Panc1 (cell line): ENCODE data around the gene ITM2C. TPM values are rescaled to one million over a fixed set of nuclear protein-coding genes. Genes with fewer than 3 reads are reported as not detected.
A peak's percentile ranks its signal among the peaks of the same experiment; 100 is the strongest.

Experiments used
- ATAC-seq: fragments of 200-7000 bp; cut with Tn5 transposase; 2 replicates; pipeline ENCODE4 v1.9.1; 2020; ENCODE audit warnings: mild to moderate bottlenecking, moderate library complexity
- BruUV-seq: library from RNA; stranded (reverse); fragments of 400-500 nt; replicated peaks from 2 replicates; lab custom pipeline; 2021; lab: Mats Ljungman, UMichigan
- CTCF ChIA-PET: fragments of 300-600 bp; sonication (Branson Sonifier 250); formaldehyde crosslinking; loops from one replicate; lab custom pipeline; 2022; ENCODE audit warnings: antibody characterized with exemption; lab: Charles Lee
- POLR2A ChIA-PET: fragments of 300-600 bp; sonication (Branson Sonifier 250); formaldehyde crosslinking; loops from one replicate; lab custom pipeline; 2022; ENCODE audit warnings: antibody characterized with exemption; lab: Charles Lee
- DNase-seq: peaks from one replicate; pipeline ENCODE4 v3.0.0-alpha.2; 2010; ENCODE audit warnings: low read depth, low spot score
- H3K27ac ChIP-seq: 2 replicates; pipeline ENCODE4 v1.5.1; 2011; ENCODE audit warnings: mild to moderate bottlenecking, low read length, inconsistent platforms
- H3K27me3 ChIP-seq: fragments of 200-500 bp; sonication (Bioruptor generic); 2 replicates; pipeline ENCODE4 v1.6.0; 2014; ENCODE audit warnings: low read length, inconsistent platforms; ENCODE audit not compliant: control insufficient read depth, insufficient read depth
- H3K36me3 ChIP-seq: fragments of 200-500 bp; sonication (Bioruptor generic); 2 replicates; pipeline ENCODE4 v1.5.1; 2014; ENCODE audit warnings: inconsistent platforms, mild to moderate bottlenecking, low read length, moderate library complexity; ENCODE audit not compliant: control insufficient read depth, insufficient read depth
- H3K4me1 ChIP-seq: 2 replicates; pipeline ENCODE4 v1.5.1; 2011; ENCODE audit warnings: inconsistent platforms, mild to moderate bottlenecking, low read length, moderate library complexity; ENCODE audit not compliant: control insufficient read depth, insufficient read depth
- H3K4me3 ChIP-seq, 2 experiments: 2 replicates each; pipeline ENCODE4 v1.5.1; 2011 to 2012; ENCODE audit warnings: low read depth in 2 of 2, low read length in 2 of 2, mild to moderate bottlenecking in 2 of 2, inconsistent platforms in 1 of 2, moderate library complexity in 1 of 2
- H3K9me3 ChIP-seq: fragments of 200-500 bp; sonication (Bioruptor generic); 2 replicates; pipeline ENCODE4 v1.5.1; 2014; ENCODE audit warnings: low read depth, mild to moderate bottlenecking, inconsistent platforms, low read length, moderate library complexity; ENCODE audit not compliant: control insufficient read depth, insufficient read depth
- CTCF ChIP-seq: fragments of 450-650 bp; IDR thresholded peaks from 2 replicates; pipeline ENCODE4 v1.5.1; 2017; ENCODE audit warnings: mild to moderate bottlenecking
- POLR2AphosphoS5 ChIP-seq: IDR thresholded peaks from 2 replicates; pipeline ENCODE4 v1.6.1; 2012; ENCODE audit warnings: mild to moderate bottlenecking, low read depth, low read length, moderate library complexity
- REST ChIP-seq, 2 experiments: IDR thresholded peaks; 2 replicates each; pipeline ENCODE4 v1.6.1; 2011 to 2012; ENCODE audit warnings: low read depth in 2 of 2, control low read depth in 1 of 2, low read length in 1 of 2, mild to moderate bottlenecking in 1 of 2, moderate library complexity in 1 of 2; ENCODE audit not compliant: insufficient read depth in 1 of 2
- SIN3A ChIP-seq: IDR thresholded peaks from 2 replicates; pipeline ENCODE4 v1.6.1; 2012; ENCODE audit warnings: low read depth, mild to moderate bottlenecking, low read length, moderate library complexity, borderline replicate concordance; ENCODE audit not compliant: insufficient read depth
- TCF7L2 ChIP-seq: IDR thresholded peaks from 2 replicates; pipeline ENCODE4 v1.6.1; 2011; ENCODE audit warnings: mild to moderate bottlenecking, low read depth, low read length, inconsistent platforms
- in situ Hi-C: cut with HindIII; loops from 2 replicates; pipeline ENCODE4 v1.10.0; 2016; ENCODE audit warnings: low sequenced_read_pairs, low pct_unique_long_range_greater_than_20kb
- intact Hi-C: fragments of 100-400 bp; cut with micrococcal nuclease; formaldehyde crosslinking; loops from one replicate; pipeline ENCODE4 v1.10.0; 2022; ENCODE audit not compliant: unreplicated experiment
- total RNA-seq: library from RNA; stranded (reverse); gene quantifications from one replicate; pipeline ENCODE4 v1.2.1, GENCODE V29; 2021; ENCODE audit not compliant: unreplicated experiment

The ITM2C gene
- total RNA-seq, 1 experiment from 2014 or later, result 114 TPM

DNA sequence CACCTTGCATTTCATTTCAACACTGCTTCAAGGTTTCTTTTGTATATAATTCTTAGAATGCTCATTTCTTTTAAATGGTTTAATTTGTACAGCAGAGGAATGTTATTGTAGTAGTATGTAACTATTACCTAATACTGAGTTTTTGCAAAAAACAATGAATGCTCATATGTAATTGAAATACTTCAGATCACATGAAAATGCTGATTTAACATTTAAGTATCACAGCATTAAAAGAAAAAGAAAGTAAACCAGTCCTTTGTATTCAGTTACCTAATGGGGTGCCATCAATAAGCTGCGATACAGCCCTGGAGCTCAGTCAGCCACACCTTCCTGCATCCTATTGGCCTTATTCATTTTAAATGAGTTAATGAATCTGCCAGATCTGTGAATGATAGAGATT lies 45.3 kb upstream of the ITM2C start:
- in situ Hi-C loops, result no loop called here
- Histone ChIP-seq H3K4me1 (no peaks in the 10 kb centered on the region), H3K27ac (no peak overlapping the region), H3K27me3 (no peaks in the 10 kb centered on the region), H3K9me3 (no peaks in the 10 kb centered on the region), H3K4me3 (no peak overlapping the region), H3K36me3 (peaks cover 5% of the 10 kb centered on the region)
- BruUV-seq, result TSS peak; percentile 57
- ChIA-PET CTCF (no interaction called here), POLR2A (no interaction called here)
- no peak for ATAC-seq
- DNase-seq, result no peak
- TF ChIP-seq REST (IDR thresholded peaks at IDR 0.05; ENCODE audit: insufficient read depth in 1 of 2, low read depth in 2 of 2, low read length in 1 of 2) (no peak), POLR2AphosphoS5 (no peak), TCF7L2 (no peak), SIN3A (no peak), CTCF (no peak)
- intact Hi-C loops, result no loop called here

GRCh38 chr2:230821261-230821990 lies 43.3 kb upstream of the ITM2C start:
- no peak overlapping the region for H3K27ac ChIP-seq
- H3K9me3 ChIP-seq, result no peaks in the 10 kb centered on the region
- ATAC-seq (no peak), DNase-seq (no peak)
- POLR2A ChIA-PET, result interaction anchor here (0.5 kb wide), 1 partner anchor 47 kb away, joined by 4 read pairs; no protein-coding TSS in a partner anchor
- intact Hi-C loops (loop anchor here (10.0 kb wide), 2 partner anchors 83 to 233 kb away; partner anchors contain the start of gene PSMD1), in situ Hi-C loops (no loop called here)
- no peaks in the 10 kb centered on the region for H3K4me1 ChIP-seq
- CTCF ChIA-PET, result no interaction called here
- H3K4me3 ChIP-seq, result no peak overlapping the region
- H3K27me3 ChIP-seq, result no peaks in the 10 kb centered on the region
- peaks cover 5% of the 10 kb centered on the region for H3K36me3 ChIP-seq
- BruUV-seq, result no TSS peak
- TF ChIP-seq SIN3A (no peak), POLR2AphosphoS5 (no peak), TCF7L2 (no peak), REST (IDR thresholded peaks at IDR 0.05; ENCODE audit: insufficient read depth in 1 of 2, low read depth in 2 of 2, low read length in 1 of 2) (no peak), CTCF (no peak)
